SKM-1 (cell line): ENCODE results near the gene F10.

Experiments
- DNase-seq: peaks from one replicate; lab custom pipeline; 2025; ENCODE audit not compliant: unreplicated experiment; lab: John Stamatoyannopoulos, UW

Gene F10

DNA sequence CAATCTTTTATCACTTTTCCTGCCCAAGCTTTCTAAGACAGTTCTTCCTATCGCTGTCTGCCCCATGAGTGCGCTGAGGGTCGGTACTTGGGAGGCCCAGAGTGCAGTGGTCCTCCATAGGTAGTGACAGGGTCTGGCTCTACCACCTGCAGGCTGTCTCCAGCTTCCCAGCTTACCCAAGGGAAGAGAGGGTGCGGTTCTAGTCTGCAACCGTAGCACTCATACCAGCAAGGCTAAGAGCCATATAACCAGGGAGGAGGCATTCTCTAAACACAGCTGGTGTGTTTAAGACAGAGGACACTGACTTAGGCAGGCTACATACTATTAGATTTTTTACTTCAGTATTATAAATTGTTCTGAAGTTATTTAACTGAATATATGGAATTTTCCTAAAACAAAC, 44.1 kb downstream of the F10 start:
- DNase-seq: no peak

DNA sequence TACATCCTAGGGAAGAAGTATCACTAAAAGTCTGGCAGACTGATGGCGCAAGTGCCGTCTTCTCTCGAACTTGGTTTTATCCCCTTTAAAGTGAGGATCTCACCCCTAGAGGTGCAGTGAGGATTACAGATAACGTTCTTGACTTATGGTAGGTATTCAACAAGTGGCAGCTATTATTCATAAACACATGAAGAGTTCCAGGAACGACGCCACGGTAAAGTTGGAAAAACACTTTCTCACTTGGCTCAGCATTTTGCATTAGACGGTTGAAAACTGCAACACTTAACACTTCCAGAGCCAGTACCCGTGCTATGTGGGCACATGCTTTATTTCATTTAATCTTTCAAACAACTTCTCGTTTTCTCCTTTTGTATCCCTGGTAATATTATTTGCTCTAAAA, 44.6 kb downstream of the F10 start:
- DNase-seq: no peak

DNA sequence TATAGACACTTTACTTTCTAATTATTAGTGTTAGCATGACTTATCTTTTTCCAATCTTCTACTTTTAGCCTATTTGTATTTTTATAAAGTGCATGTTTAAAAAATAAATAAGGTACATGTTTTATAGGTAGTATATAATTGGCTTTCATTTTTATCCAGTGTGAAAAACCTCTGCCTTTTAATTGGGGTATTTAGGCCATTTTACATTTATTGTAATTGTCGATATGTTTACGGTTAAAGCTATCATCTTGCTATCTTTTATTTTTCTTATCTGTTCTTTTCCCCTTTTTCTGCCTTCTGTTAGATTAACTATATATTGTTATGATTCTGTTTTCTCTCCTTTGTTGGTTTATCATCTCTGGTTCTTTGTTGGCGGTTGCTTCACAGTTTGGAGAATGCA, 45.0 kb downstream of the F10 start:
- no peak for DNase-seq

DNA sequence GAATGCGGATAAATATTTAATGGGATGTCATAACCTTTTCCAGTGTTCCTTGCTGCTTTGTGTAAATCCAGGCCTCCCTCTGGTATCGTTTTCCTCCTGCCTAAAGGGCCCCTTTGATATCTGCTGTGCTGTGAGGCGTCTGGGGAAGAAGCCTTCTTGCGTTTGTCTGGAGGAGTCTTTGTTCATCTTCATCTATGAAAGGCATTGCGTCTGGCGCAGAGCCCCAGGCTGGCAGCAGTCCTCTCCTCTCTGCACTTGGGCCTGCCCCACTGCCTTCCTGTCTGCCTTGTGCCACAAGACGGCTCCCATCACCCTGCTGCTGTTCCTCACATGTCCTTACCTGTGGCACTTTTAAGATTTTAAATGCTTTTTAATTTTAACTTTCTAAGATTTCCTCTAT, 45.6 kb downstream of the F10 start:
- no peak for DNase-seq

DNA sequence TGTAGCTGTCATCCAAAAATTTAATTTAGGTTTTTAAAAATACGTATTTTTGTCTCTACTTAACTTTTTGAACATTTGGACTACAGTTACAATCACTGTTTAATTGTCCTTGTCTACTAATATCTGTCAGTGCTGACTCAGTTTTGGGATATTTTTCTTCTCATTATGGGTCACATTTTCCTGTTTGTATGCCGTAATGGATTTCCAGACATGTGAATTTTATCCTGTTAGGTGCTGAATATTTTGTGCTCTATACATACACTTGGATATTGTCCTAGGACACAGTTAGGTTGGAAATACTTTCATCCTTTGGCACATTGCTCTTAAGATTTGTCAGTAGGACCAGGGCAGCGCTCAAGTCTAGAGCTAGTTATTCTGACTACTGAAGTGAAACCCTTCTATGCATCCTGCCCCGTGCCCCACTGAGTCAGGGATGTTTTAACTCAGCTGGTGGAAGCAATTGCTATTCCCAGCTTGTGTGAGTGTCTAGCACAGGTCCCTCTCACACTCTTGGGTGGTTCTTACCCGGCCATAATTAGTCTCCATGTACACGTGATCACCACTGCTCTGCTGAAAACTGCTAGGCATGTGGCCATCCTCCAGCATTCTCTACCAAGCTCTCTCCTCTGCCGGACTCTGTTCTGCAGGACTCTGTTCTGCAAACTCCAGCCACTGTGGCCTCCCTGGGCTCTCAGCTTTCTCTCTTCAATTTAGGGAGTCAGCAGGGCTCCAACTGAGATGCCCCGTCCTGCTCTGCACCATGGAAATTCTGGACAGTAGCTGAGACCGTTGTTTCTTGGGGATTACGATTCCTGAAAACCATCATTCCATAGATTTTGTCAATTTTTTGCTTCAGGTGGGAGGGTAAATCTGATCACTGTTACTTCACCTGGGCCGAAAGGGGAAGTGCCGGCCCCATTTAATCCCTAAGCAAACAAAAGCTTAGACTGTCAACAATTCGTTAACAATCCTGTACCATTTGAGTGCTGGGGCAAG, 47.0 kb downstream of the F10 start:
- no peak for DNase-seq

DNA sequence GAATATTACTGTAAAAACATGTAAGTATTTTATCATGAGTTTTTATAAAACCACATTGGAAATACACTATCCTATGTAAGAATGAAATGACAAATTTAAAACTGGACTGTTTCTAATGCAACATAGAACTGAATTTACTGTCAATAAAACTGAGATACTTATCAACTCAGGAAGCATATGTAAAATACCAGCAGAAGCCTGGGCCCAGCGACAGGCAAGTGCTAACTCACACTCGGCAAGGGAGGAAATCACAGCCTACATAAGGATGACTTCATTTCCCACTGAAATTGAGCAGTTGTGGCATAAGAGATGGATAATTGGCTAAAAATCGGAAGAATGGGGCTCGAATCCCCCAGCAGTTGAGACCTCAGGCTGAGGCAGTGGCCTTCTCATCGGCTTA, 47.9 kb downstream of the F10 start:
- DNase-seq: no peak

DNA sequence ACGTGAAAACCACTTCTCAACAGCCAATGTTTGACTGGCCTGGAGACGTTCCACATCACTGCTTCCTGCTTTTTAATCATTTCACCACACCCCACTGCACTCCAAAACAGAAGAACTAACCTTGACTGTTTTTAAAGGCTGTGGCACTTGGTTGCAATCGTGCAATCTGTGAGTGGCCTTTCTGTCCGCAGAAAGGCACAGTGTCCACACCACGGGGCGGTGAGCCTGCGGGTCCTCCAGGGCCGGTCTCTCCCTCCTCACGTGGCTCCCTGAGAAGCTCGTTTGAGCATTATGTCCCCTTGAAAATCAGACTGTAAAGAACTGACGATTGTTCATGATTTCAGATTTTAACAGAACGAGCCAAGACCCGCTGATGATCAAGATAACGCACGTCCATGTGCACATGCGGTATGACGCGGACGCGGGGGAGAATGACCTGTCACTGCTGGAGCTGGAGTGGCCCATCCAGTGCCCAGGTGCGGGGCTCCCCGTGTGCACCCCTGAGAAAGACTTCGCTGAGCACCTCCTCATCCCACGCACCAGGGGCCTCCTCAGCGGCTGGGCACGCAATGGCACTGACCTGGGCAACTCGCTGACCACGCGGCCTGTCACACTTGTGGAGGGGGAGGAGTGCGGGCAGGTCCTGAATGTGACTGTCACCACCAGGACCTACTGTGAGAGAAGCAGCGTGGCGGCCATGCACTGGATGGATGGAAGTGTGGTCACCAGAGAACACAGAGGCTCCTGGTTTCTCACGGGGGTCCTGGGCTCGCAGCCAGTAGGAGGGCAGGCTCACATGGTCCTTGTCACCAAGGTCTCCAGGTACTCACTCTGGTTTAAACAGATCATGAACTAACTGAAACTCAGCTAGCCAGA, 48.9 kb downstream of the F10 start:
- DNase-seq: no peak

DNA sequence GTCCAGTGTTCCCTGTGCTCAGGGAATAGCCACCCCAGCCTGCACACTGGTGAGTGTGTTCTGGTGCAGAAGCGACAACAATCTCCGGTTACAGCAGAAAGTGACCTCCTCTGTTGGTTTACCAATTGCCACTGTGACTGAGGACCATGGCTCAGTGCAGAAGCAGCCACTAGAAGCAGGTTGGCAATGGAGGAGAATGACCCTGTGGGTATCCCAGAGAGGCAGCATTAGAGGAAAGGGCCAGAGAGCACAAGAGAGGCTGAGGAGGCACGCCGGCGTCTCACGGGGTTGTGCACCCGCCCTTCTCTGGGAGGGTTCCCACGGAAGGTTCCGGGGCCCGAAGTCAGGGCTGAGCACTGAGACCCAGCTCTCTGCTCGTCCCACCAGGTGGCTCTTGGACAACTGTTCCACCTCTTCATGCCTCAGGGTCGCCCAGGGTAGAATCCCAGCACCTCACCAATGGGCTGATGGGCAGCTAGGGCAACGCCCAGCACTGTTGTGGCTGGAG, 49.9 kb downstream of the F10 start:
- DNase-seq: no peak

DNA sequence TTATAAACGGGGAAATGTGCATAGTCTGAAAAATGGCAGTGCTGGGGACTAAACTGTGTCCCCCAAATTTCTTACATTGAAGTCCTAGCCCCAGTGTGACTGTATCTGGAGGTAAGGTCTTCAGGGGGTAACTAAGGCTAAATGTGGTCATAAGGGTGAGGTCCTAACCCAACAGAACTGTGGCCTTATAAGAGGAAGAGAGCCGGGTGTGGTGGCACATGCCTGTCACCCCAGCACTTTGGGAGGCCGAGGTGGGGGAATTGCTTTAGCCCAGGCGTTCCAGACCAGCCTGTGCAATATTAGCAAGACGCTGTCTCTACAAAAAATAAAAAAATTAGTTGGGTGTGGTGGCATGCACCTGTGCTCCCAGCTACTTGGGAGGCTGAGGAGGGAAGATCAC, 53.7 kb downstream of the F10 start:
- no peak for DNase-seq

DNA sequence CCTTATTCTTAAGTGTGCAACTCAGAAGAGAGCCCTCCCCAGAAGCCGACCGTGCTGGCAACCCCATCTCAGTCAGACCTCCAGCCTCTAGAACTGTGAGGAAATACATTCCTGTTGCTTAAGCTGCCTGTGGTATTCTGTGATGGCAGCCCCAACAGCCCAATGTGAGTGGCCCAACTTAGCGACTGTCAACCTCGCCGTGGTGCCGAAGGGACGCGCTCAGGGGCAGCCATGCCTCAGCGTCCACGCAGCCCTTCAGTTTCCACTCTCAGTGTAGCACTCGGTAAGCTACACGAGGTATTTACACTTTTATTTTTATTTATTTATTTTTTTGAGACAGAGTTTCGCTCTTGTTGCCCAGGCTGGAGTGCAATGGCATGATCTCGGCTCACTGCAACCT, 54.2 kb downstream of the F10 start:
- no peak for DNase-seq

DNA sequence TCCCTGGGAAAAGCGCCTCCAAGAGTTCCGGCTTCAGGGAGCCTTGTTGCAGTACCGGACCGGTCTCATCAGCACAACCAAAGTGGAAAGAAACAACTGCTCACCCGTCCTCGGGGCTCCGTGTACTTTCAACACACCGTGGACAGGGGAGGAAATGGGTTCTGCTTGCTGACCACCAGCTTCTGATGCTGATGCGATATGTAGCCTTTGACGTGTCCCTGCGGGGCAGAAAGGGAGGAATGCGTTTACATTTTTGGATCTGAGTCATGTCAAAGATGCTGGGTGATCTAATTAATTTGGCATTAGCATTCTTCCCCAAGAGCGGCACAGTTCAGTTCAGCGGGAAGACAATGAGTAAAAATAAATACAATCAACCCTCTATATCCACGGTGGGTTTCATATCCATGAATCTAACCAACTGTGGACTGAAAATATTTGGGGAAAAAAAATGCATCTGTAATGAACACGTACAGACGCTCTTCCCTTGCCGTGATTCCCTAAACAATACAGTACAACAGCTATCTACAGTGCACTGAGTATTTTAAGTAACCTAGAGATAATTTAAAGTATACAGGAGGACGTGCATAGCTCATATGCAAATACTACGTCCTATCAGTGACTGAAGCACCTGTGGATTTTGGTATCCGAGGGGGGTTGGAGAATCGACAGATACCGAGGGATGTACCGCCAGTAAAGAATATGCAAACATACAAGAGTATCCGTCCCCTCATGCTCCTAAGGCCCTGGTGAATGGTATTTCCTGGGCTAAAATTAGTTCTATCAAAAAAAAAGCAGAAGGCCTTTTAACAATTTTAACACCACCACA, 55.7 kb downstream of the F10 start:
- no peak for DNase-seq

DNA sequence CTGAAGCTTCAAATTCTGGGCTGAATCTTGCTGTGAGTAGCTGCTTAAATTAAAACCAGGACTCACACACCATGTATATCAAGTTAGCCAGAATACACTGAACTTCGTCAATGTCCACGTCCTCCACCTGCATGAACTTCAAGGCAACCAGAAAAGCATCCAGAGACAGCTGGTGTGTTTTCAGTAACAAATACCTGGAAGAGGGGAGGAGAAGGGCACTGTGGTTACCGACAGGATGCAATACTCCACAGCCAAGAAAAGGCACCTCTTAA, 56.2 kb downstream of the F10 start:
- no peak for DNase-seq

DNA sequence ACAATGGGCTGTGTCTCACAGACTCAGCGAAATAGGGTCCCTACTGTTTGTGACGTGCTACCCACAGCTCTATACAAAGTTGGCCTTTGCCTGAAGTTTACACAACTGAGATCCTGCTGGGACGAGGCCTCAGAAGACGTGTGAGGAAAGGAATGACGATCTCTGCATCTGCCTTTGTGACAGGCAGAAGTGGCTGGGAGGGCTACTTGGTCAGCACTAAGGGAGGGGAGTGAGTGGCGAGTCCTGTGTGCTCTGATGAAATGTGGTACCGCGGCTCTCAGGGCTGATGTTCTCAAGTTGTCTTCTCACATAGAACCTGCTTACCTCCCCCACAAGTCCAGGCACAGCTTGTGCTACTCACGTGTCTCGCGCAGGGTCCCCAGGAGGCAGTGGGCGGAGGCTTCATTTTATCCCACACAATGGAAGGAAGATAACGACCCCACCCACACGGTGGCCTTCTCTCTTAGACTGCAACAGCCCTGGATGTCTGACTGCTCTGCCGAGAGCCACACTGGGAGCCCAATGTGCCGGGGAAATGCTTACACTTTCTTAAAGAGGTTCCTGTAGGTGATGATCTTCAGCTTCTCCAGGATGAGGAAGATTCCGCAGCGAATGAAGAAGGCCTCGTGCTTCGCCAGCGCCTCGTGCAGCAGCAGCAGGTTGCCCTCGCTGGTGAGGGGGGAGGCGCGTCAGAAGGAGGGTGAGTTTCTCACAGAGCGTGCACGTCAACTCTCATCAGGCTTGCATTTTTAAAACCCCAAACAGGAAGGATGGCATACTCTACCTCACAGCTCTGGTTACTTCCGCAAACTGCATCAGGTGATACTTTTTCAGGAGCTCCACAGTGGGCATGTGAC, 57.0 kb downstream of the F10 start:
- DNase-seq: no peak

DNA sequence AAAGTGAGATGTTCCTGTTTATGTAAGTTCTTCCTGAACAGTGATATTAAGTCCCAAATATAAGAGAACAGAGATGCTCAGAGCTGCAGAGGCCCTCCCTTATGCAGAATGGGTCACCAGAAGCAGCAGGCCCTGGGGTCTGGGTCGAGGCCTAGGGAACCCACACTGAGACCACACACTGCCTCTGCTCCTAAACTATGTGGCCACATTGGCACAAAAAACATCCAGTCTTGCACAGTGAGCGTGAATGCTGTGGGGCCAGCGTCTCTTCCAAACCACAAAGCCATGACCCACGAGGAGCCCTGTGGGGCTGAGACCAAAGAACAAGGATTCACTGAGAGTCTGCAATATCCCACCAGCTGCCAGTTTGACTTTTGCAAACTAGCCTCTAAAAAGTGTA, 59.4 kb downstream of the F10 start:
- no peak for DNase-seq

DNA sequence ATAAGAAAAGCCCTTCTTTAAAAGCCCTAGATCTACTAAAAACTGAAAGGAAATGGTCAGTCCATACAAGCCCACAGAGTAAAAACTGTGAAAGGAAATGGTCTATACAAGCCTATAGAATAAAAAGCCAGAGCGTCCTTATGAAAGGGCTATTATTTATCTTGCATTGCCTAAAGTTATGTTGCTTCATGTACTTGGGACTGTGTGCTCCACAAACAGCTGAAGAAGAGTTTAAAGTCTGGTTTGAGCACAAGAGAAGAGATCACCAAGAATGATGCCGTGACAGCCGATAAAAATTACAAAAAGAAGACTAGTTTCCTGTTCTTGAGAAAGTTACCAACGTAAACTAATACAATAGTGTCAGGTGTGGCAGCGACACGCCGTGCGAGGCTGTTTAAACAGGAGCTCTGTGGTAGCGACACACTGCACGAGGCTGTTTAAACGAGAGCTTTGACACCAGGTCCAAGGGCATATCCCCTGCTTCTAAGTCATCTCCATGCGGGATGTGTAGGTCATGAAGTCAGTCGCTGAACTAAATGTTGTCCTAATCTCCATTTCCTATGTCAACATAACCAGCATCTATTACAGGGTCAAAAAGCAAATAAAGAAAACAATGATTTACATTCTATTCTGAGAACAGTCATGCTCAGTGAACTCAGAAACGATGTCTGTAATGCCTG, 61.0 kb downstream of the F10 start:
- no peak for DNase-seq

DNA sequence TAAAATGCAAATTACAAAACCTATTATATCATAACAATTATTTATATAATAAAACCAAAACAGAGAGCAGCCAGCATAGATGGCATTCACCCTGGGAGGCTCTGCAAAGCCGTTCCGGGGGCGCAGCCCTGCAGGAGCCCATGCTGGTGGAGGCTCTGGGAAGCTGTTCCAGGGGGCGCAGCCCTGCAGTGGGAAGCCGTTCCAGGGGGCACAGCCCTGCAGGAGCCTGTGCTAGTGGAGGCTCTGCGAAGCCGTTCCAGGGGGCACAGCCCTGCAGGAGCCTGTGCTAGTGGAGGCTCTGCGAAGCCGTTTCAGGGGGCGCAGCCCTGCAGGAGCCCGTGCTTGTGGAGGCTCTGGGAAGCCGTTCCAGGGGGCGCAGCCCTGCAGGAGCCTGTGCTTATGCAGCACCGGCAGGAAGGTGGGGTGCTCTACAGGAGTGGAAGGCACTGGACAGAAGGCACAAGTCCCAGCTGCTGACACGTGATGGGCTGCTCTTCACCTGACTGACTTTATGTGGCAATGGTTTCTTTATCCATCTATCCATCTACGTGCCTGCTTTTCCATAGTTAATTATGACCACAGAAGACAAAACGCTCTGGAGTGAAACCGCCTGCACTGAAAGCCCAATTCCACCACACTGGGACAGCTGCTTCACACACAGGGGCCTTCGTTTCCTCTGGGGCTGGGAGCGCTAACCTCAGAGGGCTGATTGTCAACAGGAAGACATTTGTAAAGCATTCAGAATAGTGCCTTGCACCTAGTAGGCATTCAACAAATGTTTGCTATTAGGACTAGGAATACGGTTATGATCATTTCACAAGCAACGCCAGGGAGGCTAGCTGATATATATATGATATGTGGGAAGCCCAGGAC, 62.2 kb downstream of the F10 start:
- no peak for DNase-seq

DNA sequence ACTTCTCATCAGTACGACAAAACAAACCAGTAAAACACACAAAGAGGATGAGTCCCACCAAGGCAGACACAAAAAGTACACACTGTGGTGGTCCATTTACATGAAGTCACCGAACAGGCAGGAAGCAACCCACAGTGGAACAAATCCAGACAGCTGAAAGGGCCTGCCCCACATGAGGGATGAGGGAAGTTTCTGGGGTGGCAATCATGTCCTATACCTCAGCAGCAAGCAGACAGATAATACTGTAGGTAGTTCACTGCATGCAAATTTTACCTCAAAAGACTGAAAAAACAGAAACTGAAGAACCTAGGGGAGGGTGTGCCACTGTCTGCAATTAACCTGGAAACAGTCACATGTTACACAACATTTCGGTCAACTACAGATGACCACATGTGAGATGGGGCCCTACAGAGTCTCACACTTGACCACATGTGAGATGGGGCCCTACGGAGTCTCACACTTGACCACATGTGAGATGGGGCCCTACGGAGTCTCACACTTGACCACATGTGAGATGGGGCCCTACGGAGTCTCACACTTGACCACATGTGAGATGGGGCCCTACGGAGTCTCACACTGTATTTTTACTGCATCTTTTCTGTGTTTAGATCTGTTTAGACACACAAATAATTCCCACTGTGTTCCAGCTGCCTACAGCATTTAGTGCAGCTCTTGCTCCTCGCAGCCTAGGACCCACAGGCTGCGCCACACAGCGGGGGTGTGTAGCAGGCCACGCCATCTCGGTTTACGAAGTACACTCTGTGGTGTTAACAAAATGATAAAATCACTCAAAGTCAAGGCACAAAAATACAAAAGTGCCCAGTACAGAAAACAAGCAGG, 63.7 kb downstream of the F10 start:
- no peak for DNase-seq

DNA sequence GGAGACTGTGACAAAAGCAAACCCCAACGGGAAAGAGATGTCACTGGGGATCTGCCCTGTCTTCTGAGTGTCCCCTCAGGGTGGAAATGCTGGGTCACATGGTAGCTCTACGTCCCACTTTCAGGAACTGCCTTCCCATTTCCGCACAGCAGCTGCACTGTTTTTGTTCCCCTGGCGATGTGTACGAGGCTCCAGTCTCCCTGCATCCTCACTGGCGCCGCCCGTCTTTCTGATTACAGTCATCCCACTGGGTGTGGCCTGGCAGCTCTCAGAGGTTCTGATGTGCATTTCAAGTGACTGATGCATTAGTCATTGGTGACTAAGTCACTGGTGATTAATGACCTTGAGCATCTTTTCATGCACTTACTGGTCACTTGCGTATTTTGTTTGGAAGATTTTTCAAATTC, 64.7 kb downstream of the F10 start:
- DNase-seq: no peak
